ENCODE data around the gene KRTAP5-4. TPM values are rescaled to one million over a fixed set of nuclear protein-coding genes. Genes with fewer than 3 reads are reported as not detected.
"Not testable (repeated sequence)": the region's sequence is repeated elsewhere in the genome, so short reads cannot be mapped to it uniquely, and the experiment has no call there.

Gene KRTAP5-4
- total RNA-seq, 1 experiment from 2014 or later = not detected

- ChIA-PET POLR2A (ENCODE audit: unreplicated experiment) (no interaction called here), CTCF (no interaction called here)
- Histone ChIP-seq H3K27ac (no peak overlapping the region), H2AFZ (no peak overlapping the region), H3K4me1 (replicated peaks; ENCODE audit: insufficient read depth) (no peaks in the 10 kb centered on the region), H3K27me3 (ENCODE audit: insufficient read depth, low read depth) (peaks cover 33% of the 10 kb centered on the region), H3K79me2 (ENCODE audit: low read depth) (no peaks in the 10 kb centered on the region), H3K4me3 (no peak overlapping the region), H3K9me2 (ENCODE audit: insufficient read depth) (no peaks in the 10 kb centered on the region), H4K20me1 (ENCODE audit: insufficient read depth) (no peaks in the 10 kb centered on the region), H3K4me2 (no peak overlapping the region), H3K36me3 (ENCODE audit: low read depth) (no peaks in the 10 kb centered on the region), H3F3A (ENCODE audit: insufficient read depth, low read depth) (no peaks in the 10 kb centered on the region), H3K9me3 (ENCODE audit: insufficient read depth, low read depth) (no peaks in the 10 kb centered on the region)
- TF ChIP-seq CTCF (conservative IDR thresholded peaks at IDR 0.05) (no peak), EZH2 (IDR thresholded peaks at IDR 0.05; ENCODE audit: low read depth) (no peak)
- no peak for DNase-seq
- no TSS peak for BruUV-seq (replicated peaks)
- intact Hi-C loops (cut with micrococcal nuclease; ENCODE audit: unreplicated experiment) = no loop called here
Measured at GRCh38 chr11:1597331-1597993, 24.5 kb downstream of the KRTAP5-4 start.

- H4K20me1 ChIP-seq (ENCODE audit: insufficient read depth); H3K4me2 ChIP-seq; POLR2A ChIA-PET (ENCODE audit: unreplicated experiment); H3K4me1 ChIP-seq (replicated peaks; ENCODE audit: insufficient read depth); H3K9me3 ChIP-seq (ENCODE audit: insufficient read depth, low read depth); H3F3A ChIP-seq (ENCODE audit: insufficient read depth, low read depth); CTCF ChIA-PET; H3K4me3 ChIP-seq; H2AFZ ChIP-seq; BruUV-seq (replicated peaks); DNase-seq; intact Hi-C loops (cut with micrococcal nuclease; ENCODE audit: unreplicated experiment); H3K9me2 ChIP-seq (ENCODE audit: insufficient read depth); H3K27ac ChIP-seq; H3K79me2 ChIP-seq (ENCODE audit: low read depth); H3K36me3 ChIP-seq (ENCODE audit: low read depth): not testable (repeated sequence)
- peaks cover 30% of the 10 kb centered on the region for H3K27me3 ChIP-seq (ENCODE audit: insufficient read depth, low read depth)
Measured at GRCh38 chr11:1596576-1597121, 25.3 kb downstream of the KRTAP5-4 start.

- DNase-seq; intact Hi-C loops (cut with micrococcal nuclease; ENCODE audit: unreplicated experiment); H3K9me3 ChIP-seq (ENCODE audit: insufficient read depth, low read depth); H3K4me2 ChIP-seq; H3K79me2 ChIP-seq (ENCODE audit: low read depth); BruUV-seq (replicated peaks); H3K4me1 ChIP-seq (replicated peaks; ENCODE audit: insufficient read depth); CTCF ChIA-PET; H3F3A ChIP-seq (ENCODE audit: insufficient read depth, low read depth); H4K20me1 ChIP-seq (ENCODE audit: insufficient read depth); H3K27ac ChIP-seq; H3K36me3 ChIP-seq (ENCODE audit: low read depth); POLR2A ChIA-PET (ENCODE audit: unreplicated experiment); H3K9me2 ChIP-seq (ENCODE audit: insufficient read depth); H3K4me3 ChIP-seq; H2AFZ ChIP-seq: not testable (repeated sequence)
- H3K27me3 ChIP-seq (ENCODE audit: insufficient read depth, low read depth) = peaks cover 32% of the 10 kb centered on the region
Measured at GRCh38 chr11:1595994-1596575, 25.9 kb downstream of the KRTAP5-4 start.

GRCh38 chr11:1592628-1593027 is 29.3 kb downstream of the KRTAP5-4 start:
- Histone ChIP-seq H3K79me2 (ENCODE audit: low read depth) (no peaks in the 10 kb centered on the region), H2AFZ (no peak overlapping the region), H4K20me1 (ENCODE audit: insufficient read depth) (no peaks in the 10 kb centered on the region), H3K9me3 (ENCODE audit: insufficient read depth, low read depth) (no peaks in the 10 kb centered on the region), H3K27ac (no peak overlapping the region), H3K27me3 (ENCODE audit: insufficient read depth, low read depth) (peaks cover 21% of the 10 kb centered on the region; the same call in 1 of the 2 replicates), H3F3A (ENCODE audit: insufficient read depth, low read depth) (no peaks in the 10 kb centered on the region), H3K36me3 (ENCODE audit: low read depth) (no peaks in the 10 kb centered on the region), H3K4me1 (replicated peaks; ENCODE audit: insufficient read depth) (peaks cover 5% of the 10 kb centered on the region; the same call in 1 of the 2 replicates), H3K4me2 (no peak overlapping the region), H3K4me3 (no peak overlapping the region), H3K9me2 (ENCODE audit: insufficient read depth) (no peaks in the 10 kb centered on the region)
- no peak for TF ChIP-seq CTCF (conservative IDR thresholded peaks at IDR 0.05)
- TF ChIP-seq EZH2 (IDR thresholded peaks at IDR 0.05; ENCODE audit: low read depth) = no peak
- BruUV-seq (replicated peaks) = no TSS peak
- ChIA-PET POLR2A (ENCODE audit: unreplicated experiment) (no interaction called here), CTCF (no interaction called here)
- DNase-seq = no peak
- intact Hi-C loops (cut with micrococcal nuclease; ENCODE audit: unreplicated experiment) = no loop called here

Data from PC-9 (cell line).